Type B pancreatic cell (in vitro differentiated cells): ENCODE measurements around the gene KPNA2. TPM values are rescaled to one million over a fixed set of nuclear protein-coding genes. Genes with fewer than 3 reads are reported as not detected.
A peak's percentile ranks its signal among the peaks of the same experiment; 100 is the strongest.
"Not testable (repeated sequence)": the region's sequence is repeated elsewhere in the genome, so short reads cannot be mapped to it uniquely, and the experiment has no call there.

Source experiments
- DNase-seq: peaks from one replicate; pipeline ENCODE4 v3.0.0; 2021; ENCODE audit warnings: mixed read lengths; ENCODE audit not compliant: unreplicated experiment; ENCODE audit errors: extremely low spot score
- H3K27ac Mint-ChIP-seq: 2 replicates; pipeline ENCODE4 v1.8.0; 2021; ENCODE audit warnings: mild to moderate bottlenecking, mixed read lengths
- H3K27me3 Mint-ChIP-seq: 2 replicates; pipeline ENCODE4 v1.8.0; 2021; ENCODE audit warnings: mixed read lengths
- H3K36me3 Mint-ChIP-seq: 2 replicates; pipeline ENCODE4 v1.8.0; 2021; ENCODE audit warnings: mixed read lengths
- H3K4me1 Mint-ChIP-seq: one replicate; pipeline ENCODE4 v1.8.0; 2021; ENCODE audit warnings: mixed read lengths; ENCODE audit not compliant: unreplicated experiment
- H3K4me3 Mint-ChIP-seq: 2 replicates; pipeline ENCODE4 v1.8.0; 2021; ENCODE audit warnings: mild to moderate bottlenecking, mixed read lengths
- H3K9me3 Mint-ChIP-seq: 2 replicates; pipeline ENCODE4 v1.8.0; 2021; ENCODE audit warnings: mixed read lengths
- CTCF ChIP-seq: fragments of 200-600 bp; sonication (generic); conservative IDR thresholded peaks from 2 replicates; pipeline ENCODE4 v1.5.0; 2021; ENCODE audit warnings: antibody characterized with exemption, mild to moderate bottlenecking
- total RNA-seq: library from RNA; stranded (reverse); gene quantifications from 2 replicates; pipeline ENCODE4 v1.2.1, GENCODE V29; 2021; ENCODE audit warnings: low replicate concordance

KPNA2 gene
- total RNA-seq, 1 donor from 2014 or later, result 211 TPM

DNA sequence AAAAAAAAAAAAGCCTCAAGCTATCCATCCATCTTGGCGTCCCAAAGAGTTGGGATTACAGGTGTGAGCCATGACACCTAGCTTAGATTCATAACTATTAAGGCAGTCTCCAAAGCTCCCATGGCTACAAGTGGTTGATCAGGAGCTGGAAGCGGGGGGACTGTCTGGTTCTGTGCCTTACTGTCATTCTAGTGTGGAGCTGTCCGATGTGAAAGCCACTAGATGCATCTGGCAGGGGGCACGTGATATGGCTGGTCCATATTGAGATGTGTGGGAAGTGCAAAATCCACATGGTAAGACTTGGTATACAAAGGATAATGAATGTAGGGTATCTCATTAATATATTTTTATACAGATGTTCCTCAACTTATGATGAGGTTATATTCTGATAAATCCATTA is 38.7 kb downstream of the KPNA2 start:
- Mint-ChIP-seq H3K9me3 (peaks cover 5% of the 10 kb centered on the region), H3K27ac (no peak overlapping the region), H3K36me3 (no peaks in the 10 kb centered on the region), H3K4me3 (no peak overlapping the region), H3K4me1 (no peaks in the 10 kb centered on the region), H3K27me3 (no peaks in the 10 kb centered on the region)
- TF ChIP-seq CTCF, result no peak
- DNase-seq, result no peak

DNA sequence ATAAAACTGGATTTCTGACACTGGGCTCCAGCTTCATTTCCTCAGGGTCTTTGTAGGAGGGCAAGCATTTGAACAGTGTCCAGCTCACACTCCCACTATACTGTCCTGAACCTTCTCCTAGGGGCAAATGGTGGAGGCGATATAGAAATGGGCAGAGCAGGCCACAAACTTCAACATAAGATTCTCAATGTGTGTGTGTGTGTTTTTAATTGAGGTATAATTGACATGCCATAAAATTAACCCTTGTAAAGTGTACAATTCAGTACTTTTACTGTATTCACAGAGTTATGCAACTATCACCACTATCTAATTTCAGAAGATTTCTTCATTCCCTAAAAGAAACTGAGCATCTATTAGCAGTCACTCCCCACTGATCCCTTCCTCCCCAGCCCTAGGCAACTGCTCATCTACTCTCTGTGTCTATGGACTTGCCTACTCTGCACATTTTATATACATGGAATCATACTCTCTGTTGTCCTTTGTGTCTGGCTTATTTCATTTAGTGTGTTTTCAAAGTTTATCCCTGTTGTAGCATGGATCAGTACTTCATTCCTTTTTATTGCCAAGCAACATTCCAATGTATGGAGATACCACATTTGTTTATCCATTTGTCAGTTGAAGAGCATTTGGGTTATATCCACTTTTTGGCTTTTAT is 40.5 kb downstream of the KPNA2 start:
- not testable (repeated sequence) for H3K27me3 Mint-ChIP-seq, H3K4me1 Mint-ChIP-seq, H3K4me3 Mint-ChIP-seq, H3K36me3 Mint-ChIP-seq, H3K9me3 Mint-ChIP-seq, DNase-seq
- peak overlapping the region; percentile 70 for H3K27ac Mint-ChIP-seq

DNA sequence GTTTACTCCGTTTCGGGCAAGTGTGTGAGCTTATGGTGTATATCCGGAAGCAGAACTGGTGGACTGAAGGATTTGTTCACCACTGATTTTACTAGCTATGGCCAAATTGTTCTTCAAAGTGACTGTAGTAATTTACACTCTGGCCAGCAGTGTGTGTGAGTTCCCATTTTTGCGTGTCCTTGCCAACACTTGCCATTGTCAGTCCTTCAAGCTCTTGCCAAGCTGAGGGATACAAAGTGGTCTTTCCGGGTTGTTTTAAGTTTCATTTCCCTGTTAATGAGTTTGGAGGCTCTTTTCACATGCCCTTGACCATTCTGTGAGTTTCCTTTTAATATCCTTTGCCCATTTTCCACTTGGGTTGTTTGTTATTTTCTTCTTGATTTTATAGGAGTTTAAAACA is 42.0 kb downstream of the KPNA2 start:
- H3K27ac Mint-ChIP-seq, H3K4me1 Mint-ChIP-seq, H3K9me3 Mint-ChIP-seq, H3K27me3 Mint-ChIP-seq, DNase-seq, H3K4me3 Mint-ChIP-seq, H3K36me3 Mint-ChIP-seq: not testable (repeated sequence)

GRCh38 chr17:68080411-68081150 is 45.0 kb downstream of the KPNA2 start:
- no peak for TF ChIP-seq CTCF
- Mint-ChIP-seq H3K27ac (no peak overlapping the region), H3K4me3 (no peak overlapping the region), H3K36me3 (no peaks in the 10 kb centered on the region), H3K9me3 (peaks cover 5% of the 10 kb centered on the region), H3K4me1 (no peaks in the 10 kb centered on the region), H3K27me3 (no peaks in the 10 kb centered on the region)
- DNase-seq, result no peak

GRCh38 chr17:68081305-68082265 is 46.0 kb downstream of the KPNA2 start:
- not testable (repeated sequence) for H3K27me3 Mint-ChIP-seq, H3K36me3 Mint-ChIP-seq, H3K27ac Mint-ChIP-seq

DNA sequence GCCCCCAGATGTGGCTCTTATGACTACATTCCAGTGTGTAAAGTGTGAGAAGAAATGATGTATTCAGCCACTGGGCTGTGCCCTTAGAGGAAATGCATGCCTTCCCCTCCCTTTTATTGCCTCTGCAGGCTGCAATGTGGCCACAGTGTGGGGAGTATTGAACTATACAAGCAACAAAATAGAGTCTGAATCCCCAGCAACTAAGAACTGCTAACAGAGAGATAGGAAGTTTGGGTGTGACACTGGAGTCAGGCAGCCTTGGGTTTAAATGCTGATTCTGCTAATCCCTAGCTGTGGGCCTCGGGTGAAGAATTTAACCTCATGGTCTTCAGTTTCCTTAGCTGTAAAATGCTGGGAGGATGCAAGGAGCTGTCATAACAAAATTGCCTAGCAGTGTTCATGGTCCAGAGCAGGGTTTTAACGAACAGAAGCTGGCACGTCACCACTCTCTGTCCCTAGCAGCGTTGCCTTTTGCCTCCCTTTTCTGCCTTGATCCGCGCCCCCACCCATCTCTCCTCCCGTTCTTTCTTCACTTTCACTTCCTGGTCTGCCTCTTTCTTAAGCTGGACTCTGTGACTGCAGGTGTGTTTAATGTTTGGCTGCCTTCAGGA is 50.3 kb downstream of the KPNA2 start:
- DNase-seq, result no peak

More at GRCh38 chr17:68081305-68082265, 46.0 kb downstream of the KPNA2 start:
- H3K9me3 Mint-ChIP-seq, DNase-seq, H3K4me1 Mint-ChIP-seq, H3K4me3 Mint-ChIP-seq: not testable (repeated sequence)

GRCh38 chr17:68086666-68087065 is 51.1 kb downstream of the KPNA2 start:
- not testable (repeated sequence) for H3K27me3 Mint-ChIP-seq, H3K4me3 Mint-ChIP-seq, H3K9me3 Mint-ChIP-seq, DNase-seq, H3K36me3 Mint-ChIP-seq, H3K4me1 Mint-ChIP-seq, H3K27ac Mint-ChIP-seq

More for the DNA sequence above, 50.3 kb downstream of the KPNA2 start:
- Mint-ChIP-seq H3K9me3 (no peaks in the 10 kb centered on the region), H3K4me3 (no peak overlapping the region), H3K4me1 (no peaks in the 10 kb centered on the region), H3K36me3 (no peaks in the 10 kb centered on the region), H3K27ac (peak overlapping the region; percentile 37), H3K27me3 (no peaks in the 10 kb centered on the region)
- TF ChIP-seq CTCF, result no peak

GRCh38 chr17:68087131-68087623 is 51.6 kb downstream of the KPNA2 start:
- H3K4me1 Mint-ChIP-seq, DNase-seq, H3K4me3 Mint-ChIP-seq, H3K9me3 Mint-ChIP-seq, H3K27me3 Mint-ChIP-seq, H3K27ac Mint-ChIP-seq, H3K36me3 Mint-ChIP-seq: not testable (repeated sequence)
